IPS-18a (cell line): ENCODE data around the gene MYO1G.

Experiments used
- H3K27ac ChIP-seq: one replicate; pipeline ENCODE4 v1.5.1; 2013; ENCODE audit warnings: low read length
- H3K27me3 ChIP-seq: one replicate; pipeline ENCODE4 v1.6.1; 2013; ENCODE audit warnings: mild to moderate bottlenecking, low read length; ENCODE audit not compliant: control insufficient read depth, insufficient read depth
- H3K36me3 ChIP-seq: one replicate; pipeline ENCODE4 v1.6.1; 2013; ENCODE audit warnings: low read depth, low read length; ENCODE audit not compliant: control insufficient read depth
- H3K4me1 ChIP-seq: one replicate; pipeline ENCODE4 v1.6.1; 2013; ENCODE audit warnings: low read depth, low read length; ENCODE audit not compliant: control insufficient read depth
- H3K4me3 ChIP-seq: one replicate; pipeline ENCODE4 v1.5.1; 2013; ENCODE audit warnings: low read length
- H3K9ac ChIP-seq: one replicate; pipeline ENCODE4 v1.6.1; 2013; ENCODE audit warnings: mild to moderate bottlenecking, low read length, moderate library complexity
- H3K9me3 ChIP-seq: one replicate; pipeline ENCODE4 v1.6.1; 2013; ENCODE audit warnings: low read depth, low read length; ENCODE audit not compliant: control insufficient read depth

The MYO1G gene

GRCh38 chr7:44976746-44977196, 2.0 kb downstream of the MYO1G start:
- H3K27ac ChIP-seq, result no peak overlapping the region

GRCh38 chr7:44976040-44976745, 2.6 kb downstream of the MYO1G start:
- no peaks in the 10 kb centered on the region for H3K9me3 ChIP-seq
- H3K27ac ChIP-seq, result no peak overlapping the region
- no peaks in the 10 kb centered on the region for H3K36me3 ChIP-seq
- no peak overlapping the region for H3K9ac ChIP-seq
- H3K27me3 ChIP-seq, result no peaks in the 10 kb centered on the region
- H3K4me1 ChIP-seq, result no peaks in the 10 kb centered on the region
- no peak overlapping the region for H3K4me3 ChIP-seq

More at GRCh38 chr7:44976746-44977196, 2.0 kb downstream of the MYO1G start:
- Histone ChIP-seq H3K9me3 (no peaks in the 10 kb centered on the region), H3K4me3 (no peak overlapping the region), H3K36me3 (no peaks in the 10 kb centered on the region), H3K4me1 (no peaks in the 10 kb centered on the region), H3K27me3 (no peaks in the 10 kb centered on the region), H3K9ac (no peak overlapping the region)

GRCh38 chr7:44975331-44976039, 3.3 kb downstream of the MYO1G start:
- Histone ChIP-seq H3K27me3 (no peaks in the 10 kb centered on the region), H3K36me3 (no peaks in the 10 kb centered on the region), H3K27ac (no peak overlapping the region), H3K4me1 (no peaks in the 10 kb centered on the region), H3K4me3 (no peak overlapping the region), H3K9me3 (no peaks in the 10 kb centered on the region), H3K9ac (no peak overlapping the region)

- H3K27ac ChIP-seq, result no peak overlapping the region
Observed at GRCh38 chr7:44974549-44974948, 4.3 kb downstream of the MYO1G start.

GRCh38 chr7:44973610-44974401, 5.0 kb downstream of the MYO1G start:
- H3K36me3 ChIP-seq, result no peaks in the 10 kb centered on the region
- H3K9ac ChIP-seq, result no peak overlapping the region
- H3K27ac ChIP-seq, result no peak overlapping the region
- H3K27me3 ChIP-seq, result no peaks in the 10 kb centered on the region
- H3K4me1 ChIP-seq, result no peaks in the 10 kb centered on the region
- no peaks in the 10 kb centered on the region for H3K9me3 ChIP-seq
- H3K4me3 ChIP-seq, result no peak overlapping the region

More at GRCh38 chr7:44974549-44974948, 4.3 kb downstream of the MYO1G start:
- Histone ChIP-seq H3K27me3 (no peaks in the 10 kb centered on the region), H3K4me1 (no peaks in the 10 kb centered on the region), H3K9ac (no peak overlapping the region), H3K4me3 (no peak overlapping the region), H3K9me3 (no peaks in the 10 kb centered on the region), H3K36me3 (no peaks in the 10 kb centered on the region)

- no peaks in the 10 kb centered on the region for H3K27me3 ChIP-seq
- no peaks in the 10 kb centered on the region for H3K36me3 ChIP-seq
- no peak overlapping the region for H3K27ac ChIP-seq
- H3K9me3 ChIP-seq, result no peaks in the 10 kb centered on the region
- H3K4me3 ChIP-seq, result no peak overlapping the region
- no peak overlapping the region for H3K9ac ChIP-seq
- H3K4me1 ChIP-seq, result no peaks in the 10 kb centered on the region
Observed at GRCh38 chr7:44972562-44972961, 6.3 kb downstream of the MYO1G start.

- Histone ChIP-seq H3K27me3 (no peaks in the 10 kb centered on the region), H3K36me3 (no peaks in the 10 kb centered on the region), H3K9ac (no peak overlapping the region), H3K4me1 (no peaks in the 10 kb centered on the region), H3K27ac (no peak overlapping the region), H3K4me3 (no peak overlapping the region), H3K9me3 (no peaks in the 10 kb centered on the region)
Observed at GRCh38 chr7:44971902-44972441, 6.8 kb downstream of the MYO1G start.

- H3K9me3 ChIP-seq, result no peaks in the 10 kb centered on the region
- no peak overlapping the region for H3K27ac ChIP-seq
- no peaks in the 10 kb centered on the region for H3K27me3 ChIP-seq
- H3K9ac ChIP-seq, result no peak overlapping the region
- no peaks in the 10 kb centered on the region for H3K36me3 ChIP-seq
- no peak overlapping the region for H3K4me3 ChIP-seq
- no peaks in the 10 kb centered on the region for H3K4me1 ChIP-seq
Observed at GRCh38 chr7:44971188-44971901, 7.5 kb downstream of the MYO1G start.

- Histone ChIP-seq H3K4me3 (no peak overlapping the region), H3K9ac (no peak overlapping the region), H3K36me3 (no peaks in the 10 kb centered on the region), H3K9me3 (no peaks in the 10 kb centered on the region), H3K27ac (no peak overlapping the region), H3K27me3 (no peaks in the 10 kb centered on the region), H3K4me1 (no peaks in the 10 kb centered on the region)
Observed at GRCh38 chr7:44970523-44971051, 8.2 kb downstream of the MYO1G start.

GRCh38 chr7:44969701-44970522, 8.9 kb downstream of the MYO1G start:
- no peaks in the 10 kb centered on the region for H3K9me3 ChIP-seq
- H3K4me3 ChIP-seq, result no peak overlapping the region
- H3K4me1 ChIP-seq, result no peaks in the 10 kb centered on the region
- no peak overlapping the region for H3K9ac ChIP-seq
- H3K27me3 ChIP-seq, result no peaks in the 10 kb centered on the region
- no peak overlapping the region for H3K27ac ChIP-seq
- H3K36me3 ChIP-seq, result no peaks in the 10 kb centered on the region
